DND-41 (cell line): ENCODE results near the gene CYP26C1.

ENCODE experiments used
- CTCF ChIP-seq: IDR thresholded peaks from 2 replicates; pipeline ENCODE4 v1.5.1; 2012; ENCODE audit warnings: borderline replicate concordance, low read length, moderate library complexity, mild to moderate bottlenecking; ENCODE audit not compliant: poor library complexity, severe bottlenecking; ENCODE audit errors: extremely low read depth
- EZH2 ChIP-seq: IDR thresholded peaks from 3 replicates; pipeline ENCODE4 v1.6.1; 2012; ENCODE audit warnings: borderline replicate concordance, low read depth, mild to moderate bottlenecking, moderate library complexity, low read length, inconsistent platforms; ENCODE audit not compliant: severe bottlenecking

GRCh38 chr10:93054486-93054885 lies 6.1 kb upstream of the CYP26C1 start:
- TF ChIP-seq CTCF (no peak), EZH2 (no peak)
